Mesodermal cell (in vitro differentiated cells): ENCODE results near the gene ALLC.

ENCODE experiments used
- H3K27ac ChIP-seq: 2 replicates; pipeline ENCODE4 v1.7.0; 2013; ENCODE audit warnings: mild to moderate bottlenecking, low read depth, low read length, moderate library complexity; ENCODE audit not compliant: severe bottlenecking
- H3K36me3 ChIP-seq: 2 replicates; pipeline ENCODE4 v1.7.1; 2013; ENCODE audit warnings: mild to moderate bottlenecking, low read length, moderate library complexity; ENCODE audit not compliant: control insufficient read depth, insufficient read depth
- H3K4me1 ChIP-seq: one replicate; pipeline ENCODE4 v1.7.1; 2013; ENCODE audit warnings: mild to moderate bottlenecking, low read length; ENCODE audit not compliant: insufficient read depth, control insufficient read depth, poor library complexity, severe bottlenecking
- H3K4me3 ChIP-seq: 2 replicates; pipeline ENCODE4 v1.7.0; 2013; ENCODE audit warnings: low read length, control low read depth, mild to moderate bottlenecking; ENCODE audit not compliant: insufficient read depth, poor library complexity, severe bottlenecking; ENCODE audit errors: extremely low read depth
- H3K9me3 ChIP-seq: 2 replicates; pipeline ENCODE4 v1.7.1; 2013; ENCODE audit warnings: mild to moderate bottlenecking, low read length, moderate library complexity; ENCODE audit not compliant: control insufficient read depth
- WGBS, 2 experiments: methylation state at CpG; one replicate each; pipeline ENCODE4 v1.1.5; 2013; ENCODE audit warnings: missing lambda C conversion rate in 2 of 2; ENCODE audit not compliant: insufficient coverage in 2 of 2; 5-methylcytosine and 5-hydroxymethylcytosine counted together

Gene ALLC

GRCh38 chr2:3626812-3627499, 31.0 kb upstream of the ALLC start:
- no peaks in the 10 kb centered on the region for H3K36me3 ChIP-seq
- no peaks in the 10 kb centered on the region for H3K4me1 ChIP-seq
- H3K4me3 ChIP-seq = no peak overlapping the region
- WGBS, 2 experiments = 88 to 89% methylated on average over 21 to 25 of the region's 25 CpGs
- H3K9me3 ChIP-seq = no peaks in the 10 kb centered on the region
- H3K27ac ChIP-seq = no peak overlapping the region

- H3K9me3 ChIP-seq = no peaks in the 10 kb centered on the region
- H3K27ac ChIP-seq = no peak overlapping the region
- no peaks in the 10 kb centered on the region for H3K4me1 ChIP-seq
- 91 to 93% methylated on average over 21 of the region's 21 CpGs for WGBS, 2 experiments
- H3K4me3 ChIP-seq = no peak overlapping the region
- H3K36me3 ChIP-seq = no peaks in the 10 kb centered on the region
Observed at GRCh38 chr2:3627500-3628100, 30.4 kb upstream of the ALLC start.

DNA sequence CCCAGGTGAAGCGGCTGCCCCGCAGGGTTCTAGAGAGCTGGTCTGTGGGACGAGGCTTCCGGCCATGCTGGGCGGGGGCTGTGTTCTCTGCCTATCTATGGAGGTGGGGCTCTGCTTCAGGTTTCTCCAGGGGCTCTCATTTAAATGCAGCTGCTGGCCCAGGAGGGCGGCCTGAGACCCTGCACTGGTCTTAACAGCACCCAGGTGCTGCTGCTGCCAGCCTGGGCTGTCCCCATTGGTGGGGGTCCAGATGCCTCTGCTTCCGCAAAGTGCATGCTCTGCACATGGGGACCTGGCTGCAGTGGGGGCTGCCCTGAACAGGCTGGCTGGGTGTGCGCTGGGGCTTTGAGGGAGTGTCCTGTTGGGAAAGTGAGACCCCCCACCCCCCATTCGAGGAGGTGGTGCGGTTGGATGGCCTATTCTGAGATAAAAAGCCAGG, 29.7 kb upstream of the ALLC start:
- no peaks in the 10 kb centered on the region for H3K36me3 ChIP-seq
- no peaks in the 10 kb centered on the region for H3K9me3 ChIP-seq
- H3K27ac ChIP-seq = no peak overlapping the region
- H3K4me1 ChIP-seq = no peaks in the 10 kb centered on the region
- no peak overlapping the region for H3K4me3 ChIP-seq
- WGBS, 2 experiments = 86 to 90% methylated on average over 2 to 4 of the region's 10 CpGs

- H3K4me1 ChIP-seq = no peaks in the 10 kb centered on the region
- H3K9me3 ChIP-seq = no peaks in the 10 kb centered on the region
- H3K4me3 ChIP-seq = no peak overlapping the region
- H3K36me3 ChIP-seq = no peaks in the 10 kb centered on the region
- H3K27ac ChIP-seq = no peak overlapping the region
- WGBS, 2 experiments = 39% methylated on average over 8 to 11 of the region's 12 CpGs
Observed at GRCh38 chr2:3628800-3629199, 29.2 kb upstream of the ALLC start.

- WGBS, 2 experiments = 88 to 92% methylated on average over 4 to 5 of the region's 7 CpGs
- no peak overlapping the region for H3K27ac ChIP-seq
- no peaks in the 10 kb centered on the region for H3K9me3 ChIP-seq
- H3K4me3 ChIP-seq = no peak overlapping the region
- no peaks in the 10 kb centered on the region for H3K36me3 ChIP-seq
- H3K4me1 ChIP-seq = no peaks in the 10 kb centered on the region
Observed at GRCh38 chr2:3630631-3631030, 27.4 kb upstream of the ALLC start.

- Histone ChIP-seq H3K36me3 (no peaks in the 10 kb centered on the region), H3K4me3 (no peak overlapping the region), H3K4me1 (no peaks in the 10 kb centered on the region), H3K9me3 (no peaks in the 10 kb centered on the region), H3K27ac (no peak overlapping the region)
- WGBS, 2 experiments = 87 to 93% methylated on average over 13 of the region's 15 CpGs
Observed at GRCh38 chr2:3631161-3631850, 26.7 kb upstream of the ALLC start.

DNA sequence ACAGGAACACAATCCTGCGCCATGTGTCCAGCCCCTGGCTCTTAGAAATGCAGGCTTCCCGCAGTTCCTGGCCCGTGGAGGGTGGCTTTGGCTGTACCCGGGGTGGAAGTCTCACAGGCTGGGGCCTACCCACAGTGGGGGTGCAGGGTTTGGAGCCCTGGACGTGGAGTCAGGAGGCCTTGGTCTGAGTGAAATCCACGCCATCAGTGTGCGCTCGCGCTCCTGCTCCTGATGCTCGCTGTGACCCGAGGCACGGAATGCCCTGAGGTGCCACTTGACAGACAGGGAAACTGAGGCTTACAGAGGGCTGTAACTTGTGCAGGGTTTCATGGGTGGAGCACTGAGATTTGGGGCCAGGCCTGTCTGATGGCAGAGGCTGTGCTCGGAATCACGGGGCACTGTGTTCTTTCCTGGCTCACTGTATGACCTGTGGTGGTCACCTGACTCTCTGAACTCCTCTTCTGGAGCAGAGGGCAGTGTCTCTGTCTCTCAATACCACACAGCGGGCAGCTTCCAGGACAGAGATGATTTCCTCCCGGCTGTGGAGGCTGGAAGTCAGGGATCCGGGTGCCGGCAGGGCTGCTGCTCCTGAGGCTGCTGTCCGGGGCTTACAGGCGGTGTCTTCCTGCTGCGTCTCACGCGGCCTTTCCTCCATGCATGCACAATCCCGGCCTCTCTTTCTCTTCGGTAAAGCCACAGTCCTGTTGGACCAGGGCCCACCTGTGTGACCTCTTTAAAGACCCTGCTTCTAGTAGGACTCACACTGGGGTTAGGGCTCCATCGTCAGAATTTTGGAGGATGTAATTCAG, 25.9 kb upstream of the ALLC start:
- Histone ChIP-seq H3K27ac (no peak overlapping the region), H3K4me1 (no peaks in the 10 kb centered on the region), H3K4me3 (no peak overlapping the region), H3K9me3 (no peaks in the 10 kb centered on the region), H3K36me3 (no peaks in the 10 kb centered on the region)
- WGBS, 2 experiments = 95% methylated on average over 25 to 26 of the region's 26 CpGs

DNA sequence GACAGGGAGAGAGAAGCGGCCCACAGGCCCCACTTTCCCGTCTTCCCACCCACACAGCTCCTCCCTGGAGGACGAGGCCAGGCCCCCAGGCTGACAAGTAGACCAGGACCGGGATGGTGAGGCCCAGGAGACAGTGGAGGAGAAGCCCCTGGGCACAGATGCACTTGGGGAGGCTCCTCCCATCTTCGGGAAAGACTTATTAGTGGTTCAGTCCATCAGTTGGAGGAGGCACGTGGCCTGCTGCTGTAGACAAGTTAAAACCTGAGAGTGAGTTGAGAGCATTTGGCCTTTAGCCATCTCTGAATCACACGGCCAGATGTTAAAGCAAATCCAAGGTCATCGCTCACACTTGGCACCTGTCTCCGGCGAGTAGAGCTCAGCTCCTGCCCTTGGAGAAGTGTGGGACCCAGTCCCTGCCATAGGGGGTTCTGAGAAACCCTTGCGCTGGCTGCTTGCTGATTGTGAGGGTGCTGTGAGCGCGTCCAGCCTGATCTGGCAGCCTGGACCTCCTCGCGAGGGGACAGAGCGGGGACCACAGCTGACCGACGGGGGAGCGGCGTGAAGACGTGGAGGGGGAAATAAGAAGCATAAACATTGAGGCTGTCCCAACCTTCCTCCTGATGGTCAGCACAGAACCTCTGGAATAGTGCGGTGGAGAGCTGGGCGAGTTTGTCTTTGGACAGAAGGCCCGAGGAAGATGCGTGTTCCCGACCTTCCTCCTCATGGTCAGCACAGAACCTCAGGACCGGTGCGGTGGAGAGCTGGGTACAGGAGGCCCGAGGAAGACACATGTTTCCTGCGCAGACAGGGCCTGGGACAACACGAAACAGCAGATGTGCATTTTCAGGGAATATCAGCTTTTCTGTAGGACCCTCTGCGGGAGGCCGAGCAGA, 24.7 kb upstream of the ALLC start:
- 94 to 95% methylated on average over 25 to 33 of the region's 33 CpGs for WGBS, 2 experiments
- no peak overlapping the region for H3K27ac ChIP-seq

GRCh38 chr2:3633982-3634595, 23.9 kb upstream of the ALLC start:
- no peak overlapping the region for H3K27ac ChIP-seq
- 91% methylated on average over 10 of the region's 11 CpGs for WGBS, 2 experiments
- no peaks in the 10 kb centered on the region for H3K36me3 ChIP-seq
- H3K4me3 ChIP-seq = no peak overlapping the region
- H3K9me3 ChIP-seq = no peaks in the 10 kb centered on the region
- no peaks in the 10 kb centered on the region for H3K4me1 ChIP-seq

More for the DNA sequence above, 24.7 kb upstream of the ALLC start:
- no peaks in the 10 kb centered on the region for H3K9me3 ChIP-seq
- no peaks in the 10 kb centered on the region for H3K4me1 ChIP-seq
- no peak overlapping the region for H3K4me3 ChIP-seq
- H3K36me3 ChIP-seq = no peaks in the 10 kb centered on the region
